MCF 10A (cell line): ENCODE data around the gene FZR1. TPM values are rescaled to one million over a fixed set of nuclear protein-coding genes. Genes with fewer than 3 reads are reported as not detected.
"Not testable (repeated sequence)": the region's sequence is repeated elsewhere in the genome, so short reads cannot be mapped to it uniquely, and the experiment has no call there.

Source experiments
- BruUV-seq: library from RNA; stranded (reverse); fragments of 400-500 nt; replicated peaks from 2 replicates; lab custom pipeline; 2021; lab: Mats Ljungman, UMichigan
- CTCF ChIA-PET: fragments of 300-600 bp; sonication (Branson Sonifier 250); formaldehyde crosslinking; extraction: SDS; loops from one replicate; lab custom pipeline; 2021; ENCODE audit warnings: antibody characterized with exemption, inconsistent platforms; lab: Yijun Ruan, JAX
- POLR2A ChIA-PET: fragments of 300-600, 350-650 bp; sonication (Branson Sonifier 250); formaldehyde crosslinking; extraction: SDS; loops from one replicate; lab custom pipeline; 2020; ENCODE audit warnings: antibody characterized with exemption, inconsistent platforms; lab: Yijun Ruan, JAX
- DNase-seq: peaks from one replicate; pipeline ENCODE4 v3.0.0-alpha.2; 2018; ENCODE audit not compliant: unreplicated experiment
- H3K27ac Mint-ChIP-seq: one replicate; pipeline ENCODE4 v1.8.0; 2022; ENCODE audit warnings: mild to moderate bottlenecking, low read depth, mixed read lengths; ENCODE audit not compliant: unreplicated experiment
- H3K27me3 Mint-ChIP-seq: one replicate; pipeline ENCODE4 v1.8.0; 2022; ENCODE audit warnings: mixed read lengths; ENCODE audit not compliant: insufficient read depth, unreplicated experiment
- H3K36me3 Mint-ChIP-seq: one replicate; pipeline ENCODE4 v1.8.0; 2022; ENCODE audit warnings: mild to moderate bottlenecking, moderate library complexity, mixed read lengths; ENCODE audit not compliant: insufficient read depth, unreplicated experiment
- H3K4me1 Mint-ChIP-seq: one replicate; pipeline ENCODE4 v1.8.0; 2022; ENCODE audit warnings: mixed read lengths; ENCODE audit not compliant: insufficient read depth, unreplicated experiment
- H3K4me3 Mint-ChIP-seq: one replicate; pipeline ENCODE4 v1.8.0; 2022; ENCODE audit warnings: mild to moderate bottlenecking, moderate library complexity, mixed read lengths; ENCODE audit not compliant: unreplicated experiment
- H3K9me3 Mint-ChIP-seq: one replicate; pipeline ENCODE4 v1.8.0; 2022; ENCODE audit warnings: mixed read lengths; ENCODE audit not compliant: unreplicated experiment
- CTCF ChIP-seq: fragments of 200-600 bp; IDR thresholded peaks from one replicate; pipeline ENCODE4 v1.8.0; 2022; ENCODE audit warnings: antibody characterized with exemption, mild to moderate bottlenecking; ENCODE audit not compliant: unreplicated experiment
- intact Hi-C: fragments of 100-400 bp; cut with micrococcal nuclease; formaldehyde crosslinking; loops from 2 replicates; pipeline ENCODE4 v1.14.1; 2022
- total RNA-seq: library from RNA; stranded (reverse); gene quantifications from 2 replicates; pipeline ENCODE4 v1.2.3, GENCODE V29; 2022

Gene FZR1
- total RNA-seq, 1 experiment from 2014 or later: 48.9 TPM

- H3K27ac Mint-ChIP-seq: no peak overlapping the region
- intact Hi-C loops: no loop called here
- peaks cover 15% of the 10 kb centered on the region for H3K4me1 Mint-ChIP-seq
- H3K36me3 Mint-ChIP-seq: peaks cover 35% of the 10 kb centered on the region
- ChIA-PET CTCF (interaction anchor here (0.6 to 1.6 kb wide), 3 partner anchors 11 to 31 kb away, joined by 3 to 5 read pairs (median 3); no protein-coding TSS in a partner anchor), POLR2A (interaction anchor here (0.6 kb wide), 1 partner anchor 33 kb away, joined by 3 read pairs; no protein-coding TSS in a partner anchor)
- H3K9me3 Mint-ChIP-seq: no peaks in the 10 kb centered on the region
- TF ChIP-seq CTCF: no peak
- DNase-seq: no peak
- no peak overlapping the region for H3K4me3 Mint-ChIP-seq
- H3K27me3 Mint-ChIP-seq: no peaks in the 10 kb centered on the region
- no TSS peak for BruUV-seq
Measured at GRCh38 chr19:3577723-3578344, 71.7 kb downstream of the FZR1 start.

- ChIA-PET POLR2A (interaction anchor here (0.6 to 0.8 kb wide), 2 partner anchors 29 to 33 kb away, joined by 3 read pairs; no protein-coding TSS in a partner anchor), CTCF (interaction anchor here (0.6 to 1.6 kb wide), 3 partner anchors 10 to 32 kb away, joined by 3 to 5 read pairs (median 3); no protein-coding TSS in a partner anchor)
- no peaks in the 10 kb centered on the region for H3K27me3 Mint-ChIP-seq
- H3K4me3 Mint-ChIP-seq: no peak overlapping the region
- DNase-seq: no peak
- H3K27ac Mint-ChIP-seq: no peak overlapping the region
- peaks cover 35% of the 10 kb centered on the region for H3K36me3 Mint-ChIP-seq
- intact Hi-C loops: no loop called here
- no TSS peak for BruUV-seq
- H3K9me3 Mint-ChIP-seq: no peaks in the 10 kb centered on the region
- H3K4me1 Mint-ChIP-seq: peaks cover 15% of the 10 kb centered on the region
- no peak for TF ChIP-seq CTCF
Measured at GRCh38 chr19:3578390-3578789, 72.3 kb downstream of the FZR1 start.

- no TSS peak for BruUV-seq
- Mint-ChIP-seq H3K4me1 (peaks cover 13% of the 10 kb centered on the region), H3K27me3 (no peaks in the 10 kb centered on the region), H3K36me3 (peaks cover 20% of the 10 kb centered on the region), H3K9me3 (no peaks in the 10 kb centered on the region), H3K27ac (no peak overlapping the region), H3K4me3 (no peak overlapping the region)
- intact Hi-C loops: no loop called here
- DNase-seq: peak; percentile 81
- no peak for TF ChIP-seq CTCF
- ChIA-PET POLR2A (interaction anchor here (0.7 to 0.8 kb wide), 2 partner anchors 11 to 670 kb away, joined by 3 read pairs; no protein-coding TSS in a partner anchor), CTCF (interaction anchor here (0.6 to 1.0 kb wide), 2 partner anchors 37 to 275 kb away, joined by 3 read pairs; no protein-coding TSS in a partner anchor)
Measured at GRCh38 chr19:3580156-3580934, 74.2 kb downstream of the FZR1 start.

GRCh38 chr19:3581792-3582191 lies 75.7 kb downstream of the FZR1 start:
- ChIA-PET POLR2A (interaction anchor here (0.6 kb wide), 1 partner anchor 9 kb away, joined by 3 read pairs; no protein-coding TSS in a partner anchor), CTCF (interaction anchor here (1.2 kb wide), 1 partner anchor 10 kb away, joined by 4 read pairs; no protein-coding TSS in a partner anchor)
- H3K9me3 Mint-ChIP-seq, H3K27ac Mint-ChIP-seq, DNase-seq, H3K4me3 Mint-ChIP-seq, intact Hi-C loops, H3K27me3 Mint-ChIP-seq, BruUV-seq: not testable (repeated sequence)
- Mint-ChIP-seq H3K4me1 (peaks cover 12% of the 10 kb centered on the region), H3K36me3 (peaks cover 14% of the 10 kb centered on the region)

GRCh38 chr19:3584036-3584802 lies 78.1 kb downstream of the FZR1 start:
- intact Hi-C loops, H3K9me3 Mint-ChIP-seq, H3K27me3 Mint-ChIP-seq, H3K27ac Mint-ChIP-seq, H3K4me3 Mint-ChIP-seq, BruUV-seq, CTCF ChIA-PET, DNase-seq, H3K36me3 Mint-ChIP-seq: not testable (repeated sequence)
- POLR2A ChIA-PET: interaction anchor here (0.6 to 1.4 kb wide), 3 partner anchors 9 to 63 kb away, joined by 3 to 7 read pairs (median 4); no protein-coding TSS in a partner anchor
- peaks cover 12% of the 10 kb centered on the region for H3K4me1 Mint-ChIP-seq
